ENCODE results near the gene ZNRF3. TPM values are rescaled to one million over a fixed set of nuclear protein-coding genes. Genes with fewer than 3 reads are reported as not detected.
A peak's percentile ranks its signal among the peaks of the same experiment; 100 is the strongest.

ZNRF3 gene
- polyA plus RNA-seq, 1 donor (not counting 4 experiments of a cell fraction or from before 2014, with no cell fraction given): 2.6 TPM

DNA sequence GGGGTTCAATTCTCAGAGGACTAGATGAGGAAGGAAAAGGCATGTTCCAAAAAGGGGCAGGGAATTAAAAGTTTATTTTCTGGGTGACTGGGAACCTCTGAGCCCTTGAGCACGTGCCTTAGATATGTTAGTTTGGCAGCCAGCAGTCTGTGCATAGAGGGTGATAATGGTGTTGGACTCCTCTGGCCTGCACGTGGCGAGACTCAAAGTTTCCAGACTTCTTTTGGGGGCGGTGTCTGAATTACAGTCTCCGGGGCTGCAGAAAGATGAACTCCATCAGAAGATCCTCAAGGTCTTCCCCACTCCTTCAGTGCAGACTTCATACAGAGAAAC lies 861 bp upstream of the ZNRF3 start:
- Histone ChIP-seq H3K9ac (ENCODE audit: control insufficient read depth, extremely low read depth, insufficient read depth, low read length) (peak overlapping the region; percentile 71), H3K4me3 (ENCODE audit: control insufficient read depth in 2 of 3, extremely low read depth in 1 of 3, insufficient read depth in 2 of 3, low read depth in 1 of 3, low read length in 3 of 3) (peak overlapping the region; percentile 36 to 90 (median 82)), H3K4me1 (ENCODE audit: control insufficient read depth, extremely low read depth, insufficient read depth, low read length) (peaks cover 18% of the 10 kb centered on the region), H3K9me3 (ENCODE audit: control insufficient read depth, low read depth, low read length) (no peaks in the 10 kb centered on the region), H3K27me3 (ENCODE audit: control insufficient read depth, extremely low read depth, insufficient read depth, low read length) (no peaks in the 10 kb centered on the region), H3K9me1 (ENCODE audit: control insufficient read depth, extremely low read depth, insufficient read depth, low read length) (peaks cover 2% of the 10 kb centered on the region), H4K20me1 (ENCODE audit: control insufficient read depth, extremely low read depth, insufficient read depth, low read length) (peaks cover 9% of the 10 kb centered on the region), H2AFZ (ENCODE audit: control insufficient read depth, low read length) (peak overlapping the region; percentile 98), H3K79me2 (ENCODE audit: control insufficient read depth, insufficient read depth, low read length) (peaks cover 29% of the 10 kb centered on the region), H3K27ac (ENCODE audit: control insufficient read depth, insufficient read depth, low read length) (peak overlapping the region; percentile 36), H3K4me2 (ENCODE audit: control insufficient read depth, extremely low read depth, insufficient read depth, low read depth, low read length) (peak overlapping the region; percentile 88), H3K36me3 (ENCODE audit: control insufficient read depth in 2 of 2, extremely low read depth in 1 of 2, insufficient read depth in 2 of 2, low read length in 2 of 2) (no peaks in the 10 kb centered on the region)
- no peak for DNase-seq (ENCODE audit: low read depth, low spot score)
- TF ChIP-seq, protein P1, sequence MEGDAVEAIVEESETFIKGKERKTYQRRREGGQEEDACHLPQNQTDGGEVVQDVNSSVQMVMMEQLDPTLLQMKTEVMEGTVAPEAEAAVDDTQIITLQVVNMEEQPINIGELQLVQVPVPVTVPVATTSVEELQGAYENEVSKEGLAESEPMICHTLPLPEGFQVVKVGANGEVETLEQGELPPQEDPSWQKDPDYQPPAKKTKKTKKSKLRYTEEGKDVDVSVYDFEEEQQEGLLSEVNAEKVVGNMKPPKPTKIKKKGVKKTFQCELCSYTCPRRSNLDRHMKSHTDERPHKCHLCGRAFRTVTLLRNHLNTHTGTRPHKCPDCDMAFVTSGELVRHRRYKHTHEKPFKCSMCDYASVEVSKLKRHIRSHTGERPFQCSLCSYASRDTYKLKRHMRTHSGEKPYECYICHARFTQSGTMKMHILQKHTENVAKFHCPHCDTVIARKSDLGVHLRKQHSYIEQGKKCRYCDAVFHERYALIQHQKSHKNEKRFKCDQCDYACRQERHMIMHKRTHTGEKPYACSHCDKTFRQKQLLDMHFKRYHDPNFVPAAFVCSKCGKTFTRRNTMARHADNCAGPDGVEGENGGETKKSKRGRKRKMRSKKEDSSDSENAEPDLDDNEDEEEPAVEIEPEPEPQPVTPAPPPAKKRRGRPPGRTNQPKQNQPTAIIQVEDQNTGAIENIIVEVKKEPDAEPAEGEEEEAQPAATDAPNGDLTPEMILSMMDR (optimal IDR thresholded peaks at IDR 0.05 in 1 of 3, IDR thresholded peaks at IDR 0.05 in 1 of 3, conservative IDR thresholded peaks at IDR 0.05 in 1 of 3; ENCODE audit: extremely low read depth in 1 of 3, insufficient read depth in 2 of 3, low read length in 3 of 3): no peak
- no peak for TF ChIP-seq EZH2 (IDR thresholded peaks at IDR 0.05; ENCODE audit: low read length)
- dilution Hi-C loops (cut with MboI; ENCODE audit: extremely low pct_ligation_motif_present, low sequenced_read_pairs): no loop called here
- FAIRE-seq: no peak

DNA sequence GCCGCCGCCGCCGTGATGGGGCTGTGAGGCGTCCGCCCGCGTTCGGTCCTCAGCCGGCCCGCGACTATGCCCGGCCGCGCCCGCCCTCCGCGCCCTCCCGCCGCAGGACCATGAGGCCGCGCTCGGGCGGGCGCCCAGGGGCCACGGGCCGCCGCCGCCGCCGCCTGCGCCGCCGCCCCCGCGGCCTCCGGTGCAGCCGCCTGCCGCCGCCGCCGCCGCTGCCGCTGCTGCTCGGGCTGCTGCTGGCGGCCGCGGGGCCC lies 215 bp downstream of the ZNRF3 start:
- no peak for TF ChIP-seq EZH2 (IDR thresholded peaks at IDR 0.05; ENCODE audit: low read length)
- TF ChIP-seq, protein P1 (optimal IDR thresholded peaks at IDR 0.05 in 1 of 3, IDR thresholded peaks at IDR 0.05 in 1 of 3, conservative IDR thresholded peaks at IDR 0.05 in 1 of 3; ENCODE audit: extremely low read depth in 1 of 3, insufficient read depth in 2 of 3, low read length in 3 of 3): no peak

More for the DNA sequence above, 215 bp downstream of the ZNRF3 start:
- DNase-seq (ENCODE audit: low read depth, low spot score): no peak
- no peak for FAIRE-seq
- no peaks in the 10 kb centered on the region for H3K9me3 ChIP-seq (ENCODE audit: control insufficient read depth, low read depth, low read length)
- peaks cover 9% of the 10 kb centered on the region for H4K20me1 ChIP-seq (ENCODE audit: control insufficient read depth, extremely low read depth, insufficient read depth, low read length)
- peaks cover 2% of the 10 kb centered on the region for H3K9me1 ChIP-seq (ENCODE audit: control insufficient read depth, extremely low read depth, insufficient read depth, low read length)
- H3K9ac ChIP-seq (ENCODE audit: control insufficient read depth, extremely low read depth, insufficient read depth, low read length): peak overlapping the region; percentile 66
- H3K4me3 ChIP-seq (ENCODE audit: control insufficient read depth in 2 of 3, extremely low read depth in 1 of 3, insufficient read depth in 2 of 3, low read depth in 1 of 3, low read length in 3 of 3): peak overlapping the region in 2 of 3 experiments; percentile 46 to 73
- no peaks in the 10 kb centered on the region for H3K36me3 ChIP-seq (ENCODE audit: control insufficient read depth in 2 of 2, extremely low read depth in 1 of 2, insufficient read depth in 2 of 2, low read length in 2 of 2)
- peak overlapping the region; percentile 51 for H2AFZ ChIP-seq (ENCODE audit: control insufficient read depth, low read length)
- no peak overlapping the region for H3K27ac ChIP-seq (ENCODE audit: control insufficient read depth, insufficient read depth, low read length)
- peaks cover 18% of the 10 kb centered on the region for H3K4me1 ChIP-seq (ENCODE audit: control insufficient read depth, extremely low read depth, insufficient read depth, low read length)
- no peaks in the 10 kb centered on the region for H3K27me3 ChIP-seq (ENCODE audit: control insufficient read depth, extremely low read depth, insufficient read depth, low read length)
- no peak overlapping the region for H3K4me2 ChIP-seq (ENCODE audit: control insufficient read depth, extremely low read depth, insufficient read depth, low read depth, low read length)
- dilution Hi-C loops (cut with MboI; ENCODE audit: extremely low pct_ligation_motif_present, low sequenced_read_pairs): no loop called here
- H3K79me2 ChIP-seq (ENCODE audit: control insufficient read depth, insufficient read depth, low read length): peaks cover 39% of the 10 kb centered on the region
